ENCODE results near the gene TUBGCP6. TPM values are rescaled to one million over a fixed set of nuclear protein-coding genes. Genes with fewer than 3 reads are reported as not detected.

Gene TUBGCP6
- total RNA-seq, result 10 to 100 TPM; 20.4 to 22.0 TPM
- long read RNA-seq, full-length matches to known transcripts, result 1 of 24 reads
- long read RNA-seq, partial matches to known transcripts, result 15 of 24 reads
- long read RNA-seq, other reads (novel, unspliced or antisense), result 8 of 24 reads

- ATAC-seq, result peak; percentile 94 to 96
- intact Hi-C loops (cut with DNase I), result loop anchor here in 1 of 2 donors (10.0 kb wide), 1 partner anchor 260 kb away; the partner anchor contains the start of genes LMF2 and NCAPH2
- DNase-seq, result peak; percentile 97
Measured at GRCh38 chr22:50244420-50245213, at the start of gene TUBGCP6. TSS of gene TUBGCP6 (minus strand) at chr22:50245023. CDS start at chr22:50244459, 564 bp downstream.

DNA sequence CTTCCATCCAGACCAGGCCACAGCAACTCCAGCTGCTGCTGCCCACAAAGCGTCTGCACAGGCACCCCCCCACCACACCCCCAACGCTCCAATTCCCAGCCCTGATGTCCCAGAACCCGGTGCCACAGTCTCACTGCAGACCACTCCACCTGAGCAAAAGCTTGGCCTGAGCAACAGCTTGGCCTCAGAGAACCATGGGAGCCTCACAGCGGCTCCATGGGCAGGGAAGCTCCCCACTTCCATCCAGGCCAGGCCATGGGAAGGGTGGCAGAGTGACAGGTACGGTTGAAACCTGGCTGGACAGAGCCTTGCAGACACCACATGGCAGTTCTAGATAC is 49.5 kb upstream of the TUBGCP6 start:
- intact Hi-C loops (cut with DNase I), result no loop called here
- no peak for DNase-seq
- peak in 1 of 2 donors; percentile 2 for ATAC-seq

DNA sequence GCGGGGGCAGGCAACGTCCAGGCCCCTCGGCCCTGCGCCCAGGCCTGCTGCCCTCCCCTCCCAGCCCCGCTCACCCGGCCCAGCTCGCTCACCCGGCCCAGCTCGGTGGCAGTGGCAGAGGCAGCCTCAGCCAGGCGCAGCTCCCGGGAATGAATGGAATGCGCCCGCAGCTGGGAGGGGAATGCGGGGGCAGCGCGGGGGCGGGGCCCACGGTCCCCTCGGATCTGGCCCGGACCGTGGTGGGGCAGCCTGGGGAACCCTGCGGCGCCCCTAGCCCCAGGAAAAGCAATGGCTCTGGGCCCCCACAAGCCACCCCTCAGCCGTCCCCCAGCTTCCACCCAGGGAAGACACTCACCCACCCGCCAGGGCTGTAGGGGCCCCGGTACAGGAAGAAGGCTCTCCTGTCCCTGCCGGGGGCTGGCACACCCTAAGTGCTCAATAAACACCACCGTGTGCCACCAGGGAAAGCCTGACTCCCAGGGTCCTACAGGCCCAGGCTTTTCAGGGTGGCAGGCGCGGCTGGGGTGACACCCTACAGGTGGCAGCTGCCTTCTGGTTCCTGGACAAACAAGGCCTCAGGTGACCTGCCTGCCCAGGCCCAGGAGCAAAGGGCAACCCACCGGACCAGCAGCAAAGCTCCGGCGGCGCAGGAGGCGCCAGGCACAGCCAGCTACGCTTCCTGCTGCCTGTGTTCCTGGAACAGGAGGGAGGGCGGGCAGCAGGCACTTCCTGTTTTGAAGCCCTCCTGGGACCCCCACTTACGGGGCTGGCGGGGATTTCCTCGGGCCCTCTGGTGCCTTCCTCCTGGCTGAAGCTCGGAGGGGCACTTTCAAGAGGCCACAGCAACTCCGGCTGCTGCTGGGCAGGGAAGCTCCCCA is 48.9 kb upstream of the TUBGCP6 start:
- peak; percentile 74 to 90 for ATAC-seq
- peak; percentile 76 for DNase-seq
- intact Hi-C loops (cut with DNase I), result no loop called here

- no peak for DNase-seq
- intact Hi-C loops (cut with DNase I), result no loop called here
- peak in 1 of 2 donors; percentile 1 for ATAC-seq
Measured at GRCh38 chr22:50292643-50293440, 48.0 kb upstream of the TUBGCP6 start.

DNA sequence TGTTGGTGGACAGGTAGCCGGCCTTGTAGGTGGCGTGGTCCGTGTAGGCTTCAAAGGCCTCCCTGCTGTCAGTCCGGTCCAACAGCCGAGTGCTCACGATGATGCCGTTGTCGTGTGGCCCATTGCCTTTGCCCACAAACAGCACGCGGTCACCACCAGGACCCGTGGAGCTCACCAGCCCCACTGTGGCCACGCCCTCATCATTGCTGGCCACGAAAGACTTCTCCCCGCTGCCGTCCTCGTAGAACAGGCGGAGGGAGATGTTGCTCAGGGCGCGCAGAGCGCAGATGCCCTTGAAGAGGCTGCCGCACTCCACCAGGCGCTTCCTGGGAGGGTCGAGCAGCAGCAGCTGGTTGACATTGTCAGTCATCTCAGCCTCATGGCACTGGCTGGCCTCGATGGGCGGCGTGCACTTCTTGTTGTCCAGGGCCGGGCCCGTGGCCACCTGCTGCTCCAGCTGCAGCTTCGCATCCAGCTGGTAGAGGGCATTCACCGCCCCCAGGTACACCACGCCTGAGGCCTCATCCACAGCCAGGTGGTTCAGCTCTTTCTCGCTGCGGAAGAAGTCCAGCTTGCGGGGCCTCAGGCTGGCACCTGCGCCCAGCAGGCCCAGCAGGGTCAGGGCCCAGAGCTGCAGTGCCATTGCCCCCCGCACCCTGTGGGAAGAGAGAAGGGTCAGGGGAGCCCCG is 45.3 kb upstream of the TUBGCP6 start:
- intact Hi-C loops (cut with DNase I), result no loop called here
- ATAC-seq (no peak), DNase-seq (no peak)

GRCh38 chr22:50289151-50289941 is 44.5 kb upstream of the TUBGCP6 start:
- DNase-seq (no peak), ATAC-seq (no peak)
- intact Hi-C loops (cut with DNase I), result no loop called here

DNA sequence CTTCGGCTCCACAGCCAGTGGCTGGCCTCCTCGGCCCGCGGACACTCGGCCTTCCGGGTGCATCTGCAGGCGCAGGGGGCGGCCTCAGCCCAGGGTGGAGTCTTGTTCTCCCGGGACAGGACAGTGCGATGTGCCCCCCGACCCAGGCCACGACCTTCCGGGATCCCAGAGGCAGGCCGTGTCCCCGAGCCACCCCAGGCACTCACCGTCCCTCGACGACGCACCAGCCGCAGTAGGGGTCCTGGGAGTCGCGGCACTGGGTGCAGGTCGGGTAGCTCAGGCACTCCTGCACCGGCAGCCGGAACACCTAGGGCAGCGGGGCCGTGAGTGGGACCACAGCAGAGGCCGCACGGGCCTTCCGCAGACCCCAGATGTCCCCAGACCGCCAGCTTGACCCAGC is 42.9 kb upstream of the TUBGCP6 start:
- no peak for ATAC-seq
- DNase-seq, result no peak
- intact Hi-C loops (cut with DNase I), result no loop called here

- intact Hi-C loops (cut with DNase I), result no loop called here
- ATAC-seq (no peak), DNase-seq (no peak)
Measured at GRCh38 chr22:50286701-50287318, 42.0 kb upstream of the TUBGCP6 start.

GRCh38 chr22:50286275-50286674 is 41.5 kb upstream of the TUBGCP6 start:
- no peak for DNase-seq
- intact Hi-C loops (cut with DNase I), result no loop called here
- no peak for ATAC-seq

DNA sequence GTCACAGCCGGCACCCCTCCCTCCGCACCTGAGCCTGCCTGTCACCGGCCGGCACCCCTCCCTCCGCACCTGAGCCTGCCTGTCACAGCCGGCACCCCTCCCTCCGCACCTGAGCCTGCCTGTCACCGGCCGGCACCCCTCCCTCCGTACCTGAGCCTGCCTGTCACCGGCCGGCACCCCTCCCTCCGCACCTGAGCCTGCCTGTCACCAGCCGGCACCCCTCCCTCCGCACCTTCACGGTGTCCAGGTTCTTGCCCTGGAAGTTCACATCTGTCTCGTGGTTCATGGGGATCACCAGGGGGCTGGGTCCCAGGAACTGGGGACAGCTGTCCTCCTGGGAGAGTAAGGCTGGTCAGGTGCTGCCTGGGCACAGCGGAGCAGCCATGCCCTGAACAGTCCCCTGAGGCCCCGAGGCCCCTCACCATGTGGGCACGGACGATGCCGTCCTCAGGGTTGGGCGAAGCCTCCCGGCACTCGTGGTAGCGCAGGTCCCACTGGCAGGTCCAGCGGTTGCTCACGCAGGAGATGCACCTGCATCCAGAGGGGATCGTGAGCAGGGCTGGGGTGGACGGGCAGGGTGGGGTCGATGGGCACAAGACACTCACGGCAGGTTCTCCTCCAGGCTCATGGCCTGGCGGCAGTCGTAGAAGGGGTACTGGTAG is 40.9 kb upstream of the TUBGCP6 start:
- intact Hi-C loops (cut with DNase I), result no loop called here
- ATAC-seq (no peak), DNase-seq (no peak)

DNA sequence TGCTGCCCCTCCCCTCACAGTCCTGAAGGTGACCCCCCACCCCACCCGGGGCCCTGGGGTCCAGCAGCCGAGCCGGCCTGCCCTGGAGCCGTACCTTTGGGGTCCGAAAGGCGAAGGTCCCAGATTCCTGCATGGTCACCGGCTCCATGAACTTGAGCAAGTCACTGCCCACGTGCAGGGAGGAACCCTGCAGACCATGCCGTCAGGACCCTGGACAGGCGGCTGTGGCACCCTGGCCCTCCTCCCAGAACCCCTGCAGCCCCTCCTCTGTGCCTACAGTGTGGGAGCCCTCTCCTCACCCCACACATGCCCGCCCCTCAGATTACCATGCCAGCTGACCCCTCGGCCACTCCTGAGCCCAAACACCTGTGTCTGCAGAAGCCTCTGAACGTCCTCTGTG is 39.7 kb upstream of the TUBGCP6 start:
- intact Hi-C loops (cut with DNase I), result no loop called here
- ATAC-seq (no peak), DNase-seq (no peak)

GRCh38 chr22:50283821-50284220 is 39.0 kb upstream of the TUBGCP6 start:
- ATAC-seq (no peak), DNase-seq (no peak)
- intact Hi-C loops (cut with DNase I), result no loop called here

DNA sequence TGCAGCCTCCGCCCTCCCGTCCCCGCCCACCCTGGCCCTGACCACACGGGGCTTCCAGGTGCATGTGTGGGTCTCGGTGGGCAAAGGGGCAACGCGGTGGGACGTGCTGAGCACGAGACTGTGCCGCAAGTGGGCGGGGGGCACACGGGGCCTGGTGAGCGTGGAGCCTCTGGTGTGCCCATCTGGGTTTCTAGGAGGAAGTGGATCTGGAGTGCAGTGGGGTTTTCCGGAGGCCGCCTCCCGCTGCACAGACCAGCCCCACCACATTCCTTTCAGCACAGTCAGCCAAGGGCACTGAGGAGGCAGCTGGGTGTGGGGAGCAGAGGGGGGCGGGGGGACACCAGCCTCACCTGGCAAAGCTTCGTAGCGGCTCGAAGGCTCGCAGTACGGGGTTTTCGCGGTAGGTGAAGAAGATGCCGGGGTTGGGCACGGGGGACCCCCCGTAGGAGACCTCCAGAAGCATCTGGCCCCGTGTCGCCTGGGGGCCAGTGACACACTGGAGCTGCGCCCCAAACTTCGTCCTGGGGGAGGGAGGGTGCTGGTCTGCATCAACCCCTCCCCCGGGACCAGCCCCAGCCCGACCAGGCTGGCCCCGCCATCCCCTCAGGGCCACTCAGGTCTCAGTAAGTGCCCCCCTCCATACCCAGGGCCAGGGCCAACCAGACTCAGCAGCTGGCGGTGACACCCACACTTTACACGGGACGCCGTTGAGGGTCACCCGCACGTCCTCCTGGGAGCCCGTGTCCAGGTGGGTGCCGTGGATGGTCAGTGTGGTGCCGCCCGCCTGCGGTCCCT is 37.7 kb upstream of the TUBGCP6 start:
- peak; percentile 57 to 67 for ATAC-seq
- intact Hi-C loops (cut with DNase I), result no loop called here
- no peak for DNase-seq

DNA sequence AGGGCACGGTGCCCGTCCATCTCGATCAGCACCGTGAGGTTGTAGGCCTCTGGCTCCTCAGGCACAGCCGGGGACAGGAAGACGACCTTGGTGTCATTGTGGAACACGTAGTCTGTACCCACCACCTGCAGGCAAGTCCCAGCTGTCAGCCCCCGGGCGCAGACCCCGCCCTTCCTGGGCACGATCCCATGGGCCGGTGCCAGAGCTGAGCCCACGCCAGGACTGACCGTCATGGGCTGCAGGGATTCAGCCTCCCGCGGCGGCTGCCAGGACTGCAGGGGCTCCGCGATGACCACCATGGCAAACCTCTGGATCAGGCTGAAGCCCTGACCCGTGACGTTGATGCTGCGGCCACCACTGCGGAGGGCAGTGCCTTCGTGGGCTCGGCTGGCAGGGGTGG is 37.1 kb upstream of the TUBGCP6 start:
- no peak for DNase-seq
- intact Hi-C loops (cut with DNase I), result no loop called here
- peak; percentile 64 to 69 for ATAC-seq

DNA sequence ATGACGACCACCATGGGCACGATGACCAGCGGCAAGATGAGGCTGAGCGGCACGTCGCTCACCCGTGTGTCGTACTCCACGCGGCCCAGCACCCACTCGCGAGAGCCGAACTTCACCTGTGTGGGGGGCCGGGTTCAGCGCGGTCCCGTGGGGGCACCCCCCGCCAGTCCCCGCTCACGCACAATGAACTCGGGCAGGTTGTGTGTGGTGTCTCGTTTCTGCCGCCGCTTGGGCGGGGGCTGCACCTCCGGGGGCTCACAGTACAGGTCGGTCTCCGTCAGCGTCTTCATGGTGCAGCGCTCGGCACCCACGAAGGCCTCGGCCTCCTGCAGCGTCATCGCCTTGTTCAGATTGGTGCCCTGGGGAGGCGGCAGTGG is 36.5 kb upstream of the TUBGCP6 start:
- intact Hi-C loops (cut with DNase I), result no loop called here
- no peak for ATAC-seq
- no peak for DNase-seq

DNA sequence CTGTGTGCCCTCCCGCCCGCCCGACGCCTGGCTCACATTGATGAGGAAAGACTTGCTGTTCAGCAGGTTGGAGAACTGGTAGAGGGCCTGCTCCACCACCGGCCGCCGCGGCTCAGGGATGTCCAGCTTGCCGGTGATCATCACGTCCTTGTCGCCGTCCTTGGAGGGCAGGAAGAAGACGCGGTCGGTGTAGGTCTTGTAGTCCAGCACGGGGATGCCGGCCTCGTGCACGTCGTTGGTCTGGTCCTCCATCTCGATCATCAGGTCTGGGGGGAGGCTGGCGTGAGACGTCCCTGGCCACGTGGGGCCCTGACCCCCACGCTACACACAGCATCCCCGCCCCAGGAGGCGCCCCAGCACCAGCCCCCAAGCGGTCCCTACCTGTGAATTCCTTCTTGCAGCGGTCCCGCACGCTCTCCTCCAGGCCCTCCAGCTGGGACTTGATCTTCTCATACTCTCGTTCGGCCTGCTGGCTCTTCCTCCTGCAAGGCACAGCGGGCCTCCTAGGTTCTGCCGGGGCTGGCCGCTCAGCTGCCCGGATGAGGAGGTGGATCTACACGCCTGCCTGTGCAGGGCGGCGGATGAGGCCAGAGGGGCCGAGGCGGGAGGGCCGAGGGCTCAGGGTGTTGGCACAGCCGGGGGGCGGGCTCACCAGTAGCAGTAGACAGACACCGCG is 36.0 kb upstream of the TUBGCP6 start:
- ATAC-seq, result no peak
- DNase-seq, result no peak
- intact Hi-C loops (cut with DNase I), result no loop called here

All from left cardiac atrium (tissue), 4 donors.